ENCODE results near the gene RAB6B. TPM values are rescaled to one million over a fixed set of nuclear protein-coding genes. Genes with fewer than 3 reads are reported as not detected.

Gene RAB6B
- total and polyA plus RNA-seq, 4 donors = 1.8 to 5.1 (median 3.2) TPM

- no peaks in the 10 kb centered on the region for H3K36me3 ChIP-seq (ENCODE audit: control insufficient read depth in 4 of 4, insufficient read depth in 4 of 4, low read length in 4 of 4)
- H3K4me3 ChIP-seq = no peak overlapping the region
- H3K27ac ChIP-seq (ENCODE audit: low read depth in 1 of 2, low read length in 1 of 2) = no peak overlapping the region
- H3K4me1 ChIP-seq (ENCODE audit: control insufficient read depth in 5 of 5, insufficient read depth in 5 of 5, low read length in 5 of 5) = no peaks in the 10 kb centered on the region
- ATAC-seq (ENCODE audit: insufficient read depth, low FRiP score) (no peak), DNase-seq (no peak)
- WGBS, 2 donors = 82 to 84% methylated on average over 4 of the region's 4 CpGs
- H3K9me3 ChIP-seq (ENCODE audit: control insufficient read depth in 4 of 4, insufficient read depth in 3 of 4, low read length in 3 of 4) = no peaks in the 10 kb centered on the region
- no peaks in the 10 kb centered on the region for H3K27me3 ChIP-seq (ENCODE audit: control insufficient read depth in 3 of 3, insufficient read depth in 3 of 3, low read length in 2 of 3)
- no peak overlapping the region for H3K9ac ChIP-seq (ENCODE audit: insufficient read depth in 1 of 2, low read length in 2 of 2)
- no peak for TF ChIP-seq CTCF (IDR thresholded peaks at IDR 0.05; ENCODE audit: control extremely low read depth, extremely low read depth)
Measured at GRCh38 chr3:133887074-133887802, 8.4 kb downstream of the RAB6B start.

- no peaks in the 10 kb centered on the region for H3K27me3 ChIP-seq (ENCODE audit: control insufficient read depth in 3 of 3, insufficient read depth in 3 of 3, low read length in 2 of 3)
- H3K36me3 ChIP-seq (ENCODE audit: control insufficient read depth in 4 of 4, insufficient read depth in 4 of 4, low read length in 4 of 4) = no peaks in the 10 kb centered on the region
- TF ChIP-seq CTCF (IDR thresholded peaks at IDR 0.05; ENCODE audit: control extremely low read depth, extremely low read depth) = no peak
- no peak overlapping the region for H3K27ac ChIP-seq (ENCODE audit: low read depth in 1 of 2, low read length in 1 of 2)
- H3K4me1 ChIP-seq (ENCODE audit: control insufficient read depth in 5 of 5, insufficient read depth in 5 of 5, low read length in 5 of 5) = no peaks in the 10 kb centered on the region
- H3K9ac ChIP-seq (ENCODE audit: insufficient read depth in 1 of 2, low read length in 2 of 2) = no peak overlapping the region
- 90 to 93% methylated on average over 7 of the region's 7 CpGs for WGBS, 2 donors
- DNase-seq (no peak), ATAC-seq (ENCODE audit: insufficient read depth, low FRiP score) (no peak)
- H3K9me3 ChIP-seq (ENCODE audit: control insufficient read depth in 4 of 4, insufficient read depth in 3 of 4, low read length in 3 of 4) = no peaks in the 10 kb centered on the region
- H3K4me3 ChIP-seq = no peak overlapping the region
Measured at GRCh38 chr3:133886031-133886722, 9.5 kb downstream of the RAB6B start.

GRCh38 chr3:133884887-133885711, 10.6 kb downstream of the RAB6B start:
- Histone ChIP-seq H3K4me1 (ENCODE audit: control insufficient read depth in 5 of 5, insufficient read depth in 5 of 5, low read length in 5 of 5) (no peaks in the 10 kb centered on the region), H3K4me3 (no peak overlapping the region), H3K27ac (ENCODE audit: low read depth in 1 of 2, low read length in 1 of 2) (no peak overlapping the region), H3K27me3 (ENCODE audit: control insufficient read depth in 3 of 3, insufficient read depth in 3 of 3, low read length in 2 of 3) (no peaks in the 10 kb centered on the region), H3K9me3 (ENCODE audit: control insufficient read depth in 4 of 4, insufficient read depth in 3 of 4, low read length in 3 of 4) (no peaks in the 10 kb centered on the region), H3K9ac (ENCODE audit: insufficient read depth in 1 of 2, low read length in 2 of 2) (no peak overlapping the region), H3K36me3 (ENCODE audit: control insufficient read depth in 4 of 4, insufficient read depth in 4 of 4, low read length in 4 of 4) (no peaks in the 10 kb centered on the region)
- WGBS, 2 donors = 91 to 95% methylated on average over 11 of the region's 11 CpGs
- no peak for DNase-seq
- no peak for TF ChIP-seq CTCF (IDR thresholded peaks at IDR 0.05; ENCODE audit: control extremely low read depth, extremely low read depth)
- no peak for ATAC-seq (ENCODE audit: insufficient read depth, low FRiP score)
